GM12875 (cell line): ENCODE measurements around the gene MOSPD3.

ENCODE experiments used
- H3K4me3 ChIP-seq: one replicate; pipeline ENCODE4 v1.5.1; 2011; ENCODE audit warnings: low read depth, low read length, control low read depth
- CTCF ChIP-seq: IDR thresholded peaks from 2 replicates; pipeline ENCODE4 v1.5.1; 2011; ENCODE audit warnings: low read depth, mild to moderate bottlenecking, control low read depth, inconsistent platforms, low read length, moderate library complexity, borderline replicate concordance; ENCODE audit not compliant: insufficient read depth

MOSPD3 gene

GRCh38 chr7:100588438-100588837 is 23.9 kb upstream of the MOSPD3 start:
- no peak overlapping the region for H3K4me3 ChIP-seq
- TF ChIP-seq CTCF, result peak; percentile 48

GRCh38 chr7:100589341-100589947 is 22.9 kb upstream of the MOSPD3 start:
- H3K4me3 ChIP-seq, result no peak overlapping the region
- TF ChIP-seq CTCF, result no peak

DNA sequence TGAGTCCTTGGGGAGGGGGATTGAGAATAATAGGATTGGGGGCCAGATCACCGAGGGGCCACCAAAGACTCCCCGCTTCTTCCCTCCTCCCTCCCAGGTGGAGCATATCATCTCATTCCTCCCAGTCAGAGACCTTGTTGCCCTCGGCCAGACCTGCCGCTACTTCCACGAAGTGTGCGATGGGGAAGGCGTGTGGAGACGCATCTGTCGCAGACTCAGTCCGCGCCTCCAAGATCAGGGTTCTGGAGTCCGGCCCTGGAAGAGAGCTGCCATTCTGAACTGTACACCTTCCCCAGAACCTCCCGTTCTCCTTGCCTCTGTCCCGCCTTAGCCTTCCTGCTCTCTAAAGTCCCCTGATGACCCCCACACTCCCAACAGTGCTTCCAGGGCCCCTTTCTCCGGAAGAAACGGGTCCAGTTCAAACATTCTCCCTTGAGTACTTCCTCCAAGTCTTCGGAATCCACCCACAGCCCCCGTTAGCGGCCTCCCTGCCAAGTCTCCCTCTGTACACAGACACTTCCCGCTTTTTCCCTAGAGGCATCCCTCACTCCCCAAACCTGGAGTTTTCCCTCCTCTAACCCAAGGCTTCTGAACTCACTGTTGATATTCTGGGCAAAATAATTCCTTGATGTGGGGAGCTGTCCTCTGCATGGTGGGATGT is 22.1 kb upstream of the MOSPD3 start:
- no peak overlapping the region for H3K4me3 ChIP-seq
- no peak for TF ChIP-seq CTCF

GRCh38 chr7:100591596-100591995 is 20.7 kb upstream of the MOSPD3 start:
- TF ChIP-seq CTCF, result no peak
- H3K4me3 ChIP-seq, result no peak overlapping the region

DNA sequence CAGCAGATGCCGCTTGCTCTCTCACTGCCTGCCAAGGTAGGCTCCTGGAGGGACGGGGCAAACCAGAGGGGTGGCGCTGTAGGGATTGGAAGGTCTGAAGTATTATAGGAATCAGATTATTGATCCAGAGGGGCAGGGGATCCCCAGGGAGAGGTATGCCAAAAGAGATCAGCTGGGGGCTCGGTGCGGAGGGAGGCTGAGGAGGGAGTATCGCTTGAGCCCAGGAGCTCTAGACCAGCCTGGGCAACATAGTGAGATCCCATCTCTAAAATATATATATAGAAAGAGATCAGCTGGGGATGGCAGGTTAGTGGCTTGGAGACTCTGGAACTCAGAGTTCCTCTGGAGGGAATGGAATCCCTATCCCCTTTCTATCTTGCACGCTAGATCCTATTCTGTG is 17.2 kb upstream of the MOSPD3 start:
- TF ChIP-seq CTCF, result no peak
- no peak overlapping the region for H3K4me3 ChIP-seq

GRCh38 chr7:100598425-100598824 is 13.9 kb upstream of the MOSPD3 start:
- H3K4me3 ChIP-seq, result no peak overlapping the region
- TF ChIP-seq CTCF, result no peak
